RWPE2 (cell line): ENCODE data around the gene RTN4.

Experiments used
- ATAC-seq: fragments of 200-7000 bp; cut with Tn5 transposase; 3 replicates; pipeline ENCODE4 v1.9.1; 2021; ENCODE audit warnings: low read depth
- DNase-seq: peaks from one replicate; pipeline ENCODE4 v3.0.0-alpha.2; 2020; ENCODE audit warnings: low spot score
- H3K27ac ChIP-seq: fragments of 450-650 bp; 2 replicates; pipeline ENCODE4 v1.5.1; 2017; ENCODE audit warnings: mild to moderate bottlenecking; ENCODE audit not compliant: poor library complexity, severe bottlenecking
- H3K27me3 ChIP-seq: fragments of 250-450 bp; sonication (Bioruptor Pico); 2 replicates; pipeline ENCODE4 v1.5.1; 2021; ENCODE audit warnings: mild to moderate bottlenecking, moderate library complexity; ENCODE audit not compliant: insufficient read depth, poor library complexity, severe bottlenecking
- H3K36me3 ChIP-seq: fragments of 250-450 bp; sonication (Bioruptor Pico); 2 replicates; pipeline ENCODE4 v1.5.1; 2020; ENCODE audit warnings: low read depth, mild to moderate bottlenecking, moderate library complexity
- H3K4me1 ChIP-seq: fragments of 250-450 bp; sonication (Bioruptor Pico); 2 replicates; pipeline ENCODE4 v1.5.1; 2021; ENCODE audit warnings: mild to moderate bottlenecking, moderate library complexity; ENCODE audit not compliant: insufficient read depth, poor library complexity, severe bottlenecking
- H3K4me3 ChIP-seq: fragments of 250-450 bp; sonication (Bioruptor Pico); 2 replicates; pipeline ENCODE4 v1.5.1; 2021; ENCODE audit warnings: mild to moderate bottlenecking, moderate library complexity; ENCODE audit not compliant: severe bottlenecking
- H3K9me3 ChIP-seq: fragments of 250-450 bp; sonication (Bioruptor Pico); 2 replicates; pipeline ENCODE4 v1.5.1; 2021; ENCODE audit warnings: mild to moderate bottlenecking, moderate library complexity; ENCODE audit not compliant: severe bottlenecking
- TF ChIP-seq, protein P1 (sequence below): fragments of 450-650 bp; IDR thresholded peaks from one replicate; pipeline ENCODE4 v1.5.1; 2017; ENCODE audit warnings: mild to moderate bottlenecking, moderate library complexity; ENCODE audit not compliant: poor library complexity, severe bottlenecking

The RTN4 gene

DNA sequence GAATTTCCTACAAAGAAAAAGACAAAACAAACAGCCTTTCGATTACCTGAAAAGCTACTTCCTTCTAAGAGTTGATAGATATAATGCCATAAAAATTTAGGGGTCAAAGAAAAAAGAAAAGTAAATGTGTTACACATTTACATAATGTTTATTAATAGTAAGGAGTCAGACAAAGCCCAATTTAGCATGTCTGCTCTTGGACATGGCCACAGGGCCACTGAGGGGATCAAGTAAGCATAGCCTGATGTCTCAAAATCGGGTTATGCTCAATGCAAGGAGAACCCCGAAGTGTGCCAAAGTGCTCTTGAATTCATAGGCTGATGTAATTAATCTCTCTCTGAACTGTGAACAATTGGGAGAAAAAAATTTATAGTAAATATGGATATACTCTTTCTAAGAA lies 61.6 kb downstream of the RTN4 start:
- H3K4me3 ChIP-seq: no peak overlapping the region
- no peak for DNase-seq
- no peaks in the 10 kb centered on the region for H3K27me3 ChIP-seq
- H3K36me3 ChIP-seq: peaks cover 48% of the 10 kb centered on the region
- ATAC-seq: no peak
- TF ChIP-seq, protein P1, sequence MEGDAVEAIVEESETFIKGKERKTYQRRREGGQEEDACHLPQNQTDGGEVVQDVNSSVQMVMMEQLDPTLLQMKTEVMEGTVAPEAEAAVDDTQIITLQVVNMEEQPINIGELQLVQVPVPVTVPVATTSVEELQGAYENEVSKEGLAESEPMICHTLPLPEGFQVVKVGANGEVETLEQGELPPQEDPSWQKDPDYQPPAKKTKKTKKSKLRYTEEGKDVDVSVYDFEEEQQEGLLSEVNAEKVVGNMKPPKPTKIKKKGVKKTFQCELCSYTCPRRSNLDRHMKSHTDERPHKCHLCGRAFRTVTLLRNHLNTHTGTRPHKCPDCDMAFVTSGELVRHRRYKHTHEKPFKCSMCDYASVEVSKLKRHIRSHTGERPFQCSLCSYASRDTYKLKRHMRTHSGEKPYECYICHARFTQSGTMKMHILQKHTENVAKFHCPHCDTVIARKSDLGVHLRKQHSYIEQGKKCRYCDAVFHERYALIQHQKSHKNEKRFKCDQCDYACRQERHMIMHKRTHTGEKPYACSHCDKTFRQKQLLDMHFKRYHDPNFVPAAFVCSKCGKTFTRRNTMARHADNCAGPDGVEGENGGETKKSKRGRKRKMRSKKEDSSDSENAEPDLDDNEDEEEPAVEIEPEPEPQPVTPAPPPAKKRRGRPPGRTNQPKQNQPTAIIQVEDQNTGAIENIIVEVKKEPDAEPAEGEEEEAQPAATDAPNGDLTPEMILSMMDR: no peak
- peak overlapping the region; percentile 3 for H3K27ac ChIP-seq
- H3K9me3 ChIP-seq: no peaks in the 10 kb centered on the region
- H3K4me1 ChIP-seq: peaks cover 38% of the 10 kb centered on the region

DNA sequence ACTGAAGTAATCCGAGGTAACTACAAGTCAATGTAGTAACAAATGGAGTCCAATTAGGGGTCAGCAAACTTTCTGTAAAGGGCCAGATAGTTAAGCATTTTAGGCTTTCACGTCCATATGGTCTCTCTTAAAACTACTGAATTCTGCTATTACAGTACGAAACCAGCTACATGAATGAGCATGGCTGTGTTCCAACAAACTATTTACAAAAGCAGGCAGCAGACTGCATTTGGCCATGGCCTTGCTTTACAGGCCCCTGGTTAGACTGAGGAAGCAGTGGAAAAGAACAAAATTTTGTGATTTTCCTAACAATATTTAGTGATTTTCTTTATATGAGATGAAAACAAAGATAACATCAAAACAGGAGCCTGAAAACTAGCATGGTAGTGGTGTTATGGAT lies 64.0 kb downstream of the RTN4 start:
- no peak for DNase-seq
- ATAC-seq: no peak
- H3K27ac ChIP-seq: peak overlapping the region; percentile 78
- no peaks in the 10 kb centered on the region for H3K9me3 ChIP-seq
- peaks cover 53% of the 10 kb centered on the region for H3K4me1 ChIP-seq
- H3K4me3 ChIP-seq: no peak overlapping the region
- peaks cover 68% of the 10 kb centered on the region for H3K36me3 ChIP-seq
- no peaks in the 10 kb centered on the region for H3K27me3 ChIP-seq
- TF ChIP-seq, protein P1: no peak

DNA sequence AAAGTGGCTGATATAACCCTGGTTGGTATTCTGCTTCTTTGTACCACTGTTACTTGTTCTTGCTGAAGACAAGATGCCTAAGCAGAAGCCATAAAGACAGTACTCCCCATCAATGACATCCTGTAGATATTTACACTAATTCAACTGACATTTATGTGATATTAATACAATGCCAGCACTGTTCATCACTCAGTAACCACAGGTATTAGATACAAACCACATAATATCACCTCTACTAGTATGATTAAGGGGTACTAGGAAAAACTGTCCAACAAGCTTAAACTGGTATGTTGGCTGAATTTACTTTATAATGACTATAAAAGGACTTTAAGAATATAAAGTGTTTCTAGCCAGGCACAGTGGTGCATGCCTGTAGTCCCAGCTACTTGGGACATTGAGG lies 65.8 kb downstream of the RTN4 start:
- Histone ChIP-seq H3K27me3 (no peaks in the 10 kb centered on the region), H3K36me3 (peaks cover 82% of the 10 kb centered on the region), H3K27ac (peak overlapping the region; percentile 78), H3K4me1 (peaks cover 71% of the 10 kb centered on the region), H3K4me3 (no peak overlapping the region), H3K9me3 (no peaks in the 10 kb centered on the region)
- TF ChIP-seq, protein P1: no peak
- DNase-seq (no peak), ATAC-seq (peak; percentile 72)

DNA sequence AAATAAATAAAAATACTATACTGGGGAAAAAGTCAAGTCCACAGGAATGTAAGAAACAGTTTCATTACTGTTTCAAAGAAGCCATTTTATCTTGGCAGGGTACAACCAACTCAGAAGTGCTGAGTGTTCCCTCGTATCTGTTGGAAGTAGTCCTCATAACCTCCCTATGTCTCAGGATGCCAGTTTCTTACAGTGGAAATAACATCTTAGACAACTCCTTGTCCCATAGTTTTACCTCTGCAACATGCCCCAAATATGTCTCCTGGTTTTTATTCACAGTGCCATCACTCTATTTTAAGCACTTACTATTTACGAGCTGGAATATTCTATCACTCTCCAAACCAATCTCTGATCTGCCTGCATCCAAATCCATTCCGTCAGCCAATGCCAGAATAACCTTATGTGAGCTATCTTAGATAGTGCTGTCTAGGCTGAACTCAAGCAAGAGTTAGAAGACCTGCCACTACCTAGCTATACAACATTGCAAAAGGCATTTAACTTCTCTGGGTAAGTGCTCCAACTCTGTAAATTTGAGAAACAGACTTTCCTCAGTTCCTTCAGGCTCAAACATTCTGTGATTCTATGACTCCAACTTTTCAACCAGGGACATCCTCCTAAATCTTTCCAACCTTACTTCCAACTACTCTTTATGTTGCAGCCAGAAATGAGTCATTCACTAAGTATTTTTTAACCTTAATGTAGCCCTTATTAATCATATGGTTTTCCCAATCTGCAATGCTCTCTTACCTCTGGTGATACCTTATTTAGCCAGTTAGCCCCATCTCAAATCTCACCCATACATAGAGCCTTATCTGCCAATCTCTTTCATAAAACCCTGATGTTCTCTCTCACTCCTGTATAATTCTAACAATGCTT lies 66.7 kb downstream of the RTN4 start:
- H3K4me1 ChIP-seq: peaks cover 74% of the 10 kb centered on the region
- no peak overlapping the region for H3K4me3 ChIP-seq
- peak overlapping the region; percentile 78 for H3K27ac ChIP-seq
- TF ChIP-seq, protein P1: no peak
- no peaks in the 10 kb centered on the region for H3K27me3 ChIP-seq
- no peaks in the 10 kb centered on the region for H3K9me3 ChIP-seq
- DNase-seq (no peak), ATAC-seq (peak; percentile 88)
- peaks cover 84% of the 10 kb centered on the region for H3K36me3 ChIP-seq

DNA sequence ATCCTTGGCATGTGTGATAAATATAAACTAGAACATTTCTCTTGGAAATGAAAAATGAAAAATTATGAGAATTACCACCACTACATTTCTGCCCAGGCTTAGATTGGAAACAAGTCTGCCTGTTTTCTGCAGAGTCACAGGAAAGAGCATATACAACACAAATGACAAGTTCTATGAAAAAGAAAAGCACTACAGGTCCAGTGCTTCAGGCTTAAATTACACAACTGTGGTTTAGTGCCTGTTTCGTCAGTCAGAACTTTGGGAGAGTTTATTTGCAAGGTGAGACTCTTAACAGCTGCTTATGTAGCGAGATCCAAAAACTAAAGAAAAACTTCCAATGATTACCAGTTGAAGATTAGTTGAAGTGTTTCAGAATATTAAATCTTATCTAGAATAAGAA lies 68.9 kb downstream of the RTN4 start:
- Histone ChIP-seq H3K4me1 (peaks cover 64% of the 10 kb centered on the region), H3K27me3 (no peaks in the 10 kb centered on the region), H3K4me3 (no peak overlapping the region), H3K36me3 (peaks cover 85% of the 10 kb centered on the region), H3K27ac (peak overlapping the region; percentile 10), H3K9me3 (no peaks in the 10 kb centered on the region)
- ATAC-seq (no peak), DNase-seq (no peak)
- TF ChIP-seq, protein P1: no peak
